Measurements from ENCODE around the gene NR6A1. TPM values are rescaled to one million over a fixed set of nuclear protein-coding genes. Genes with fewer than 3 reads are reported as not detected.
A peak's percentile ranks its signal among the peaks of the same experiment; 100 is the strongest.

Gene NR6A1
- total RNA-seq, 2 experiments from 2014 or later, result 17.5 to 23.0 TPM

GRCh38 chr9:124771867-124772679 is 962 bp upstream of the NR6A1 start:
- Histone ChIP-seq H3K9me3 (ENCODE audit: low read length) (no peaks in the 10 kb centered on the region), H3K9me2 (ENCODE audit: insufficient read depth, low read length) (no peaks in the 10 kb centered on the region), H3K36me3 (ENCODE audit: insufficient read depth, low read length) (no peaks in the 10 kb centered on the region), H3K4me3 (ENCODE audit: low read depth, low read length, poor library complexity, severe bottlenecking) (peak overlapping the region; percentile 84), H3K27ac (ENCODE audit: low read depth, low read length, poor library complexity, severe bottlenecking) (peak overlapping the region; percentile 31), H3K79me2 (ENCODE audit: insufficient read depth, low read depth, low read length) (peaks cover 34% of the 10 kb centered on the region), H3K4me2 (ENCODE audit: low read length) (peak overlapping the region; percentile 96), H2AFZ (ENCODE audit: low read length) (peak overlapping the region; percentile 63; the same call in 1 of the 2 replicates), H4K20me1 (ENCODE audit: insufficient read depth, low read length) (peaks cover 26% of the 10 kb centered on the region), H3K4me1 (ENCODE audit: insufficient read depth, low read length, poor library complexity, severe bottlenecking) (peaks cover 40% of the 10 kb centered on the region)
- ChIA-PET POLR2A (interaction anchor here (0.6 to 1.1 kb wide), 3 partner anchors 90 to 112 kb away, joined by 3 read pairs; no protein-coding TSS in a partner anchor), CTCF (ENCODE audit: unreplicated experiment) (interaction anchor here (1.1 to 1.4 kb wide), 2 partner anchors 68 to 81 kb away, joined by 3 to 5 read pairs; partner anchors contain the start of gene WDR38)
- intact Hi-C loops (cut with micrococcal nuclease; ENCODE audit: unreplicated experiment), result loop anchor here (1.0 to 10.0 kb wide), 6 partner anchors 89 to 993 kb away; partner anchors contain the start of genes GOLGA1, RPL35 and SCAI
- TF ChIP-seq CTCF (conservative IDR thresholded peaks at IDR 0.05; ENCODE audit: low read length) (peak; percentile 94), EZH2phosphoT487 (IDR thresholded peaks at IDR 0.05; ENCODE audit: borderline replicate concordance, low read depth, low read length) (no peak)
- BruUV-seq (replicated peaks), result TSS peak; percentile 85
- peak; percentile 68 for DNase-seq (ENCODE audit: low spot score)

GRCh38 chr9:124770359-124771020 is 621 bp downstream of the NR6A1 start:
- peak overlapping the region; percentile 63 for H2AFZ ChIP-seq (ENCODE audit: low read length)
- peak overlapping the region; percentile 96 for H3K4me2 ChIP-seq (ENCODE audit: low read length)
- H3K27ac ChIP-seq (ENCODE audit: low read depth, low read length, poor library complexity, severe bottlenecking), result peak overlapping the region; percentile 60
- no peak for TF ChIP-seq CTCF (conservative IDR thresholded peaks at IDR 0.05; ENCODE audit: low read length)
- no peak for TF ChIP-seq EZH2phosphoT487 (IDR thresholded peaks at IDR 0.05; ENCODE audit: borderline replicate concordance, low read depth, low read length)
- no TSS peak for BruUV-seq (replicated peaks)
- intact Hi-C loops (cut with micrococcal nuclease; ENCODE audit: unreplicated experiment), result loop anchor here (1.0 to 10.0 kb wide), 6 partner anchors 90 to 994 kb away; partner anchors contain the start of genes GOLGA1, RPL35 and SCAI
- H3K4me3 ChIP-seq (ENCODE audit: low read depth, low read length, poor library complexity, severe bottlenecking), result peak overlapping the region; percentile 84
- H3K4me1 ChIP-seq (ENCODE audit: insufficient read depth, low read length, poor library complexity, severe bottlenecking), result peaks cover 45% of the 10 kb centered on the region
- H3K36me3 ChIP-seq (ENCODE audit: insufficient read depth, low read length), result no peaks in the 10 kb centered on the region
- POLR2A ChIA-PET, result interaction anchor here (0.5 to 1.2 kb wide), 5 partner anchors 37 to 598 kb away, joined by 3 to 6 read pairs (median 4); partner anchors contain the start of gene ARPC5L
- peaks cover 50% of the 10 kb centered on the region for H3K79me2 ChIP-seq (ENCODE audit: insufficient read depth, low read depth, low read length)
- CTCF ChIA-PET (ENCODE audit: unreplicated experiment), result interaction anchor here (0.6 to 1.1 kb wide), 4 partner anchors 9 to 511 kb away, joined by 3 read pairs; partner anchors contain the start of gene WDR38
- no peaks in the 10 kb centered on the region for H3K9me2 ChIP-seq (ENCODE audit: insufficient read depth, low read length)
- no peaks in the 10 kb centered on the region for H3K9me3 ChIP-seq (ENCODE audit: low read length)
- H4K20me1 ChIP-seq (ENCODE audit: insufficient read depth, low read length), result peaks cover 40% of the 10 kb centered on the region
- DNase-seq (ENCODE audit: low spot score), result peak; percentile 61
